Fibroblast of skin of scalp (primary cell): ENCODE data around the gene OR5H15. TPM values are rescaled to one million over a fixed set of nuclear protein-coding genes. Genes with fewer than 3 reads are reported as not detected.
"Not testable (repeated sequence)": the region's sequence is repeated elsewhere in the genome, so short reads cannot be mapped to it uniquely, and the experiment has no call there.

Experiments used
- DNase-seq: peaks from one replicate; pipeline ENCODE4 v3.0.0-alpha.2; 2013
- polyA plus RNA-seq, 2 experiments: library from polyadenylated mRNA; unstranded; fragments of 120-200 nt; gene quantifications; one replicate each; pipeline ENCODE4 v1.2.1, GENCODE V29; 2013; ENCODE audit not compliant: insufficient read length in 2 of 2

Gene OR5H15
- not detected for polyA plus RNA-seq (2013, experiment 1 of 2; ENCODE audit: insufficient read length)
- polyA plus RNA-seq (2013, experiment 2 of 2; ENCODE audit: insufficient read length): not detected

DNA sequence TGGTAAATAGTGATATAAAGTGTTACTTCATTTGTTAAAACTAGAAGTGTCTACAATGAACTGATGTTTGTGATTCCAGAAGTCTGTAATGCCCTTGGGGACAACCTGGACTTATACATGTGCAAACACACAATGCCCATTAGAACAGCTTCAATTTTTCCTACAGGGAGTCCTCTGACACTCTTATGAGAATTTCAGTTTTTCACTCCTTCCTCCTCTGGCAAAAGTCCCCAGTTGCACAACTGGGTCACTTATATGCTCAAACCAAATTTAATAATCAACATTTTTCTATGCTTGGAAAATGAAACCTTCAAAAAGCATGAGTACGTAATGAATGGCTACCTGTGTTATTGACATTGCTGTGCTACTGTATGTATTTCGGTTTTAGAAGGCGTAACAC, at the start of gene OR5H15:
OR5H15 (plus strand) TSS at position 301 of the 400 bp plus-strand sequence. CDS start 2,004 bp downstream, outside the sequence.
- no peak for DNase-seq

DNA sequence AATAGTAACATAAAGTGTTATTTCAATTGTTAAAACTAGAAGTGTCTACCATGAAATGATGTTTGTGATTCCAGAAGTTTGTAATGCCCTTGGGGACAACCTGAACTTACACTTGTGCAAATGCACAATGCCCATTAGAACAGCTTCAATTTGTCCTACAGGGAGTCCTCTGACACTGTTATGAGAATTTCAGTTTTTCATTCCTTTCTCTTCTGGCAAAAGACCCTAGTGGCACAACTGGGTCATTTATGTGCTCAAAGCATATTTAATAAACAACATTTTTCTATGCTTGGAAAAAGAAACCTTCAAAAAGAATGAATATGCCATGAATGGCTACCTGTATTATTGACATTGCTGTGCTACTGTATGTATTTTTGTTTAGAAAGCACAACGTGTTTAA, 36.1 kb upstream of the OR5H15 start, which contains the start of gene OR5H1:
OR5H1 (plus strand) TSS at position 301 of the 400 bp plus-strand sequence. CDS start 1,977 bp downstream, outside the sequence.
- DNase-seq: no peak

DNA sequence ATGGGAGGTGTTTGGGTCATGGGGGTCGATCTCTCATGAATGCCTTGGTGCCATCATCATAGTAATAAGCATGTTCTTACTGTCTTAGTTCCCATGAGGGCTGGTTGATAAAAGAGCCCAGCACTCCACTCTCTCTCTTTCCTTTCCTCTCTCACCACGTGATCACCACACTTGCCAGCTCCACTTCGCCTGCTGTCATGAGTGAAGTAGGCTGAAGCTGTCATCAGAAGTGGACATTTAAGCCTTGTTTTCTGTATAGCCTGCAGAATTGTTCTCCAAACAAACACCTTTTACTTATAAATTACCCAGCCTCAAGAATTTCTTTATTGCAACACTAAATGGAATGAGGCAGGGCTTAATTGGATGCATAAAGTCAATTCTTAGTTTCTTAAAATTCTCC, 29.9 kb upstream of the OR5H15 start:
- DNase-seq: no peak

DNA sequence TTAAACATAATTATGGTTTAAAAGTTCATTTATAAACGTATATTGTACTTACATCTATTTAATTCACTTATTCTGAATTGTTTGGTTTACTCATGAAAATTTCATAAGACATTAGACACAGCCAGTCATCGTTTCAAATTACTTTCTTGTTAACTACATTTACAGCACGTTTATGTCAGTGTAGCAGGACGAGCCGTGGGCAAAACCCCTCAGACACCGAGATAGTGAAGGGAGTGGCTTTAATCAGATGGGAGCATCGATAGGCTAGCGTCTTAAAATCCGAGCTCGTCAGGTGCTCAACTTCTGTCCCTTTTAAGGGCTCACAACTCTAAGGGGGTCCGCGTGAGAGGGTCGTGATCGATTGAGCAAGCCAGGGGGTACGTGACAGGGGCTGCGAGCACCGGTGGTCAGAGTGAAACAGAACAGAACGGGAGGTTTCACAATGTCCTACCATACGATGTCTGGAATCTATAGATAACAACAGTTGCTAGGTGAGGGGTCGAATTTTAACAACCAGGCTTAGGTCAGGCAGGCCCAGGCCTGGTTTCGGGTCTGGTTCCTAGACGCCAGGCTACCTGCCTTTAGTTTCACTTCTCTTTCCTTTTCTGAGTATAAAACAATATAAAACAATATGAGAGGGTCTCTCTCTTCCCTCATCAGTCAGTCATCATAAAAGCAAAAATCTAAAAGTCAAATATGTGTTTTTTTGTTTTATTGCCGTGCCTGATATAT, 28.5 kb upstream of the OR5H15 start:
- DNase-seq: not testable (repeated sequence)

DNA sequence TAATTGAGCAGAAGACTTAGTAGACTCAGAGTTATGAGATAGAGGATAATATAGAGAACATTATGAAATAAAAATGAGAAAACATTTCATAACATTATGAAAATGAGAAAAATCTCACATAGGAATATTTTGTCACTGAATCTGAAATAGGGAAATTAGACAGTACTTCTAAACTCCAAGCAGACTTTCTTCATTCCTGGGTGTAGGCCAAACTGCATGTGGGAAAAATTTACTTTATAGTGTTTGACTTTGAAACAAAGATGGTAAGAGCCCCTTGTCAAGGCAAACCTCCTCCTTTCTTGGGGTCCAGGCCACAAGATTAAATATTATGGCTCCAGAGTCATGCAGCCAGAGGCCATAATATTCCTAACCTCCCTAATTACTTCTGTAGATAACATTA, 26.0 kb upstream of the OR5H15 start:
- no peak for DNase-seq

DNA sequence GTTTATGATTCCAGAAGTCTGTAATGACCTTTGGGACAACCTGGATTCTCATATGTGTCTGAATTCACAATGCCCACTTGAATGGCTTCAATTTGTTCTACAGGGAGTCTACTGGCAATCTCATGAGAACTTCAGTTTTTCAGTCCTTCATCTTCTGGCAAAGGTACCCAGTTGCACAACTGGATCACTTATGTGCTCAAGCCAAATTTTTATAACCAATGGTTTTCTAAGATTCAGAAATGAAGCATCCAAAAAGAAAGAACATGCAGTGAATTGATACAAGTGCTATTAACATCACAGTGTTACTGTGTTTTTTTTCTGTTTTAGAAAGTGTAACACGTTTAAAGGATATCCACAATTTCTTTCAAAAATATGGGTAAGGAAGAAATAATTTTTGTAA, 19.3 kb upstream of the OR5H15 start, which contains the start of gene OR5H14:
OR5H14 (plus strand) TSS at position 301 of the 400 bp plus-strand sequence. CDS start 1,907 bp downstream, outside the sequence.
- no peak for DNase-seq

DNA sequence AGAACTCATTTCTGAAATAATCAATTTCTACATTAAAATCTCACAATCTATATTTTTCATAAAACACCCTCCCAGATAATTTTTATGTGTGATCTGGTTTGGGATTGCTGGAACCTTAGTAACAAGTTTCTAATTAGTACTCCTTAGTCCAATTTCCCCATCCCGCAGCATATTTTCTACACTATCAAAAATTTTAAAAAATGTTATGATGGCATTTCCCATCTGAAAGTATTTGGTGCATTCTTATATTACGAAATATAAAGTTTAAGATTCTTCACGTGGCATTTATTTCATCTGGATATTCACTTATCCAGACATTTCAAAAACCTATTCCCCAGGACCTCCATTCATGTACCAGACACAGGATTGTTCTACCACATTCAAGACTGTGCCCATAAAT, 17.7 kb upstream of the OR5H15 start:
- DNase-seq: no peak

DNA sequence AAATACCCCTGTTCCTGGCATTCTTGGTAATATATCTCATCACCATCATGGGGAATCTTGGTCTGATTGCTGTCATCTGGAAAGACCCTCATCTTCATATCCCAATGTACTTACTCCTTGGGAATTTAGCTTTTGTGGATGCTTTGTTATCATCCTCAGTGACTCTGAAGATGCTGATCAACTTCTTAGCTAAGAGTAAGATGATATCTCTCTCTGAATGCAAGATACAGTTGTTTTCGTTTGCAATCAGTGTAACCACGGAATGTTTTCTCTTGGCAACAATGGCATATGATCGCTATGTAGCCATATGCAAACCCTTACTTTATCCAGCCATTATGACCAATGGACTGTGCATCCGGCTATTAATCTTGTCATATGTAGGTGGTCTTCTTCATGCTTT, 17.0 kb upstream of the OR5H15 start:
- DNase-seq: not testable (repeated sequence)

DNA sequence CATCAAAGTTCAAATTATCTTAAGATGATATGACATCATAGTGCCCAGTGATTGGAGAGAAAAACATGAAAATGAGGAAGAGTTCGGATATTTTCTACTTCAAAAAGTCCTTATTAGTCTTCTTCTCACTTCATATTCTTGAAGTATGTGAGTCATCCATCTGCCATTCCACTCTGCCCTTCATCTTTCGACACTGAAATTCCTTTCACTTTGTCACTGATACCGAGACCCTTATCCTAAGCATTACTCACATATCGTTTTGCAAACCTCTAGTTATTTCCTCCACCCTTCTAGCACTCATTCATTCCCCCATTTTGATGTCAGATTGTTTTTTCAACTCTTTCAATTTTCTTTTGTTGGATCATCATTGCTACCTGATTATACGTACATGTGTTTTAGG, 15.3 kb upstream of the OR5H15 start:
- no peak for DNase-seq

DNA sequence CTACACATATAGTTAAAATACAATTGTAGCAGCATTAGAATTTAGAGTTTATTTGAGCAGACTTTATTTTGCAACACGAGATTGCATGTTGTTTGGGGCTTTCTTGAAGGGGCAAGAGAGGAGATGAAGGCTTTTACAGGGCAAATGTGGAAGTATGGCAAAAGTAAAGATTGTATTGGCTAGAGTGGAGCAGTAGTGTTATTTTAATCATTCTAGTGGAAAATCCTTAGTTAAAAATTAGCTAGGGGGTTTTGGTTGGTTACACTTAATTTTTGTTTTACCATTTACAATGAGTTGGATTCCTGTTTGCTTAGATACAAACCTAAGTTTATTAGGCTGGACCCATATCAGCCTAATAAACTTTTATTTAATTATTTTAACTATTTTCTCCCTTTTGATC, 4.6 kb downstream of the OR5H15 start:
- no peak for DNase-seq

DNA sequence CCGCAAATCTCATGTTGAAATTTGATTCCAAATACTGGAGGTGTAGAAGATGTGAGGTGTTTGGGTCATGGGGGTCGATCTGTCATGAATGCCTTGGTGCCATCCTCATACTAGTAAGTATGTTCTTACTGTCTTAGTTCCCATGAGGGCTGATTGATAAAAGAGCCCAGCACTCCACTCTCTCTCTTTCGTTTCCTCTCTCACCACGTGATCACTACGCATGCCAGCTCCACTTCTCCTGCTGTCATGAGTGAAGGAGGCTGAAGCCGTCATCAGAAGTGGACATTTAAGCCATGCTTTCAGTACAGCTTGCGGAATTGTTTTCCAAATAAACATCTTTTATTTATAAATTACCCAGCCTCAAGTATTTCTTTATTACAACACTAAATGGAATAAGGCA, 6.1 kb downstream of the OR5H15 start:
- no peak for DNase-seq

DNA sequence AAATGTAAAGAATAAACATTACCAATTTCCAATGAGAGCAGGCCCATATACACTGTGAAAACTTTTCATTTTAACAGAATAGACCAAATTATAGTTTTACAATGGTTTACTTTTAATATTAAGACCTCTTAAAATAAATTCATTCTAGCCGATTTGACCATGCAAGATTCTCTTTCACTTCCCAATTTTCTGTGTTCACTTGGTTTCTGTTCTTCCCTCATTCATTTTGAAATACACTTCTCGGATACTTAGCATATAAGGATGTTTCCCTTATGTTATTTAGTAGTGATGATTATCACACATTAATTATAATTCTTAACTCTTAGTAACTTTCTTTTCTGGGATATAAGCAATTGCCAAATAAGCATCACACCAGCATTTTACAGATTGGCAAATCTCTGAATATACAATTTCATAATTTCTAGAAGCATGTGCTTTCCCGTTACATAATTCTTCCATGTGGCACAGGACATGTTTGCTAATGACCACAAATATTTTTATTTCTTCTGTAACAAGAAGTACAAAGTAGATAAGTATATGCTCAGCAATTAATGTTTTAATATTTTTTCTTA, 13.9 kb downstream of the OR5H15 start:
- no peak for DNase-seq

DNA sequence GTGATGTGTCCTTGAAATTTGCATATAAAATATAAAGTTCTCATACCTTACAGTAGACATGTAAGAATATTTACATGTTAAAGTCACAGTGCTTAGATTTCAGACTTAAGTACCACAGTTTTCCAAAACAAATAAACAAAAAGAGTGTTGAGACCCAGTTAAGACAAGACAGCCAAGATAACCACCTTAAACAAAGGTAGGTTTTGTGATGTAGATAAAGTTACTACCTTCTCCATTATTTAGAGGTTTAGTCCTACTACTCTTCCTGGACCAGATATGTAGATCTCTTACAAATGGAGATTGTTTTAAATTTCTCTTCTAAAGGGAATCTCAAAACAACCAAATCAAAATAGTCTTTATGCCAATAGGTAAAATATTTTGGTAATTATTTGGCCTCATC, 15.7 kb downstream of the OR5H15 start:
- no peak for DNase-seq

DNA sequence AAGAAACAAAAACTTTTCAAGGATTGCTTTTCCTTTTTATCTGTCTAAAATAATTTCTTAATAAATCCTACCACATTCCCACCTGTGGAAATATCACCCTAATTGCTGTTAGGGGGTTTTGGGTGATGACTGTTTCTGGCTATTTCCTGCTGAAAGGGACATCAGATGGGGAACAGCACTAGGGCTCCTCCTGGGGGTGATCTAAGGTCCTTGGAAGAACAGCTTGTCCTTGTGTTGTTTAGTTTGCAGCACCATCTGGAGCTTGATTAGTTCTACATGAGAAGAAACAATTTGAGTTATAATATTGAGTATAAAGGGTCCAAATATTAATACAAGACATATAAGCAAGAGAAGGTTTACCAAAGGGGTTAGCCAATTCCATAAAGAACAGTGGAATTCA, 18.7 kb downstream of the OR5H15 start:
- DNase-seq: no peak

DNA sequence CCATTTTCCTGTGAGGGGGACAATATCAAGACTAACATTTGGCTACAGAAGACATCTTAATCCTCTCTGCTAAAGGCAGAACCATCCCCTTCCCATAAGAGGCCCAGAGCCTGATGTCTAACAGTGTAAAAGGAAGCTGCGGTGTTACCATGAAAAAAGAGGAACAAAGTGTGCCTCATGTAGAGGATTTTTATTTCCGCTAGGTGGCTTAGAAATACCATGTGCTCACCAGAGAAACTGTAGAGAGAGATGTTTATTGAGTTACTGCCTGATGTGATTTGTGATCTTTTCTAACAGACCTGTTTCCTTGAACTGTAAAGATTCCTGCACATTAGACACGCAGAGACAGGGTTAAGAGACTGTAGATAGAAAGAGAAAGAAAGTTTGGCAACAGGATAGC, 22.0 kb downstream of the OR5H15 start:
- no peak for DNase-seq

DNA sequence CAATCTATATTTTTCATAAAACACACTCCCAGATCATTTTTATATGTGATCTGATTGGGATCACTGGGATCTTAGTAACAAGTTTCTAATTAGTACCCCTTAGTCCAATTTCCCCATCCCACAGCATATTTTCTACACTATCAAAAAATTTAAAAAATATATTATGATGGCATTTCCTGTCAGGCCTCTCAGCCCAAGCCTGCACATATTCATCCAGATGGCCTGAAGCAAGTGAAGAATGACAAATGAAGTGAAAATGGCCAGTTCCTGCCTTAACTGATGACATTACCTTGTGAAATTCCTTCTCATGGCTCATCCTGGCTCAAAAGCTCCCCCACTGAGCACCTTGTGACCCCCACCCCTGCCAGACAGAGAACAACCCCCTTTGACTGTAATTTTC, 24.4 kb downstream of the OR5H15 start:
- not testable (repeated sequence) for DNase-seq

DNA sequence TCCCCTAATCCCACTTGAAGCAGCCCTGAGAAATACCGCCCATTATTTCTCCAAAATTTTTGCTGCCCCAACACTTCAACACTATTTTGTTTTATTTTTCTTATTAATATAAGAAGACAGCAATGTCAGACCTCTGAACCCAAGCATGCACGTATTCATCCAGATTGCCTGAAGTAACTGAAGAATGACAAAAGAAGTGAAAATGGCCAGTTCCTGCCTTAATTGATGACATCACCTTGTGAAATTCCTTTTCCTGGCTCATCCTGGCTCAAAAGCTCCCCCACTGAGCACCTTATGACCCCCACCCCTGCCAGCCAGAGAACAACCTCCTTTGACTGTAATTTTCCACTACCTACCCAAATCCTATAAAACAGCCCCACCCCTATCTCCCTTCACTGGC, 29.8 kb downstream of the OR5H15 start:
- DNase-seq: not testable (repeated sequence)

DNA sequence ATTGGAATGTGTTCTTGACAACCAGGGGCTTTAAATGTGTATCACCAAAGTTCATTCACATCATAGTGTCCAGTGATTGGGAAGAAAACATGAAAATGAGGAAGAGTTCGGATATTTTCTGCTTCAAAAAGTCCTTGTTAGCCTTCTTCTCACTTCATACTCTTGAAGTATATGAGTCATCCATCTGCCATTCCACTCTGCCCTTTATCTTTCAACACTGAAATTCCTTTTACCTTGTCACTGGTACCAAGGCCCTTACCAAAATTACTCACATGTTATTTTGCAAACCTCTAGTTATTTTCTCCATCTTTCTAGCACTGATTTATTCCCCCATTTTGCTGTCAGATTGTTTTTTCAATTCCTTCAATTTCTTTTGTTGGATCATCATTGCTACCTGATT, 32.5 kb downstream of the OR5H15 start:
- DNase-seq: no peak

DNA sequence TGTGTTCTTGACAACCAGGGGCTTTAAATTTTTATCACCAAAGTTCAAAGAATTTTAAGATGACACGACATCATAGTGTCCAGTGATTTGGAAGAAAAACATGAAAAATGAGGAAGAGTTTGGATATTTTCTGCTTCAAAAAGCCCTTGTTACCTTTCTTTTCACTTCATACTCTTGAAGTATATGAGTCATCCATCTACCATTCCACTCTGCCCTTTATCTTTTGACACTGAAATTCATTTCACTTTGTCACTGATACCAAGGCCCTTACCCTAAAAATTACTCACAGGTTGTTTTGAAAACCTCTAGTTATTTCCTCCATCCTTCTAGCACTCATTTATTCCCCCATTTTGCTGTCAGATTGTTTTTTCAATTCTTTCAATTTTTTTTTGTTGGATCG, 42.7 kb downstream of the OR5H15 start:
- DNase-seq: no peak

DNA sequence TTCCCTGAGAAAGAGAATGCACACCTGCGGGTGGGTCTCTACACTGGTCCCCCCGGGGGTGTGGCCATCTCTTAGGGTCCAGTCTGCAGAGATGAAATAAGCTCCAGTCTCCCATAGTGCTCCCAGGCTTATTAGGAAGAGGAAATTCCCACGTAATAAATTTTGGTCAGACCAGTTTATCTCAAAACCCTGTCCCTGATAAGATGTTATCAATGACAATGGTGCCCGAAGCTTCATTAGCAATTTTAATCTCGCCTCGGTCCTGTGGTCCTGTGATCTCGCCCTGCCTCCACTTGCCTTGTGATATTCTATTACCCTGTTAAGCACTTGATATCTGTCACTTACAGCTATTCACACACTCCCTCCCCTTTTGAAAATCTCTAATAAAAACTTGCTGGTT, 46.8 kb downstream of the OR5H15 start:
- no peak for DNase-seq

DNA sequence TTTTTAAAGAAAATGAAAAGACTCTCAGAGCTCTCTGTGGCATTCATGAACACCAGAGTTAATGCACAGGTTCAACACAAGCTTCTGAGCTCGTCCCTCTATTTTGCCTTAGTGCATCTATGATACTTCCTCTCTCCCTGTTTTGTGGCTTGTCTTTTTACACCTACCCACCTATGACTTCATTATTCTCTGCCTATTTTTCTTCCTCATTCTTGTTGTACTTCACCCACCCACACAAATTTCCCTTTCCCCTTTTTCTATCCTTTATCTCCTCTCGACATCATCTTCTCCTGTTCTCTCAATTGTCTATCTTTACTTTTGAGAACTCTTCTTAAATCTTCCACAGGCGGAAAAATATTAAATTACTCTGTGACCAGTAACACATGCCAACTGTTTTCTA, 48.6 kb downstream of the OR5H15 start:
- no peak for DNase-seq
